Measurements from ENCODE around the gene MED8. TPM values are rescaled to one million over a fixed set of nuclear protein-coding genes. Genes with fewer than 3 reads are reported as not detected.

The MED8 gene
- total and polyA plus RNA-seq, 2 of the 4 experiments (the other 2 are of a cell fraction): 61.1 to 120 TPM

- Histone ChIP-seq H2AFZ (replicated peaks; ENCODE audit: low read length, poor library complexity) (no peak overlapping the region), H3K27ac (ENCODE audit: insufficient read depth, low read length) (no peak overlapping the region), H2AK9ac (replicated peaks; ENCODE audit: low read depth, low read length, poor library complexity) (no peak overlapping the region), H4K8ac (ENCODE audit: low read depth in 2 of 2, low read length in 2 of 2) (no peak overlapping the region), H2BK15ac (ENCODE audit: low read depth, low read length) (no peak overlapping the region), H3K4ac (ENCODE audit: low read depth, low read length) (no peak overlapping the region), H2BK20ac (ENCODE audit: low read depth, low read length) (no peak overlapping the region), H4K20me1 (ENCODE audit: insufficient read depth, low read length) (no peaks in the 10 kb centered on the region), H4K5ac (ENCODE audit: low read depth, low read length) (no peak overlapping the region), H2AK5ac (ENCODE audit: low read depth, low read length) (no peak overlapping the region), H3K9me1 (ENCODE audit: insufficient read depth, low read length) (peaks cover 7% of the 10 kb centered on the region), H3K36me3 (ENCODE audit: control insufficient read depth, insufficient read depth, low read length) (peaks cover 71% of the 10 kb centered on the region), H3K23ac (ENCODE audit: low read depth, low read length) (no peak overlapping the region), H3K4me3 (ENCODE audit: insufficient read depth, low read depth, low read length) (no peak overlapping the region), H2BK5ac (ENCODE audit: low read depth, low read length, poor library complexity, severe bottlenecking) (no peak overlapping the region), H3K18ac (ENCODE audit: low read depth, low read length) (no peak overlapping the region), H3K4me1 (ENCODE audit: control insufficient read depth, insufficient read depth, low read length) (peaks cover 2% of the 10 kb centered on the region; the same call in 1 of the 2 replicates), H3K56ac (ENCODE audit: extremely low read depth, insufficient read depth, low read length) (no peak overlapping the region), H3K27me3 (ENCODE audit: control insufficient read depth, insufficient read depth, low read length) (no peaks in the 10 kb centered on the region), H4K91ac (ENCODE audit: insufficient read depth, low read depth, low read length) (no peak overlapping the region), H3K9ac (ENCODE audit: low read depth, low read length) (no peak overlapping the region), H3K4me2 (ENCODE audit: low read depth, low read length) (no peak overlapping the region), H3K14ac (replicated peaks; ENCODE audit: low read depth, low read length) (no peak overlapping the region), H3K9me3 (ENCODE audit: control insufficient read depth, insufficient read depth, low read length) (no peaks in the 10 kb centered on the region), H3K79me1 (ENCODE audit: low read depth in 1 of 2, low read length in 2 of 2) (no peaks in the 10 kb centered on the region), H2BK120ac (ENCODE audit: low read depth, low read length) (no peak overlapping the region)
- in situ Hi-C loops (cut with MboI; ENCODE audit: low sequenced_read_pairs): no loop called here
- BruUV-seq (replicated peaks): no TSS peak
- ATAC-seq (ENCODE audit: low read depth): peak; percentile 37
- ChIA-PET POLR2A (ENCODE audit: unreplicated experiment) (no interaction called here), CTCF (interaction anchor here (0.6 kb wide), 1 partner anchor 60 kb away, joined by 4 read pairs; no protein-coding TSS in a partner anchor)
- TF ChIP-seq CHD1 (IDR thresholded peaks at IDR 0.05; ENCODE audit: low read depth, low read length): no peak
- no peak for TF ChIP-seq RFX5 (IDR thresholded peaks at IDR 0.05; ENCODE audit: low read depth, low read length)
- TF ChIP-seq CTCF (conservative IDR thresholded peaks at IDR 0.05; ENCODE audit: low read depth, low read length): no peak
- TF ChIP-seq POLR2A (IDR thresholded peaks at IDR 0.05; ENCODE audit: low read depth, low read length): no peak
- no peak for TF ChIP-seq MXI1 (IDR thresholded peaks at IDR 0.05; ENCODE audit: borderline replicate concordance, low read depth, low read length)
- TF ChIP-seq USF2 (IDR thresholded peaks at IDR 0.05; ENCODE audit: low read depth, low read length): no peak
- TF ChIP-seq FOS (IDR thresholded peaks at IDR 0.05; ENCODE audit: low read depth, low read length): no peak
- TF ChIP-seq RAD21 (IDR thresholded peaks at IDR 0.05; ENCODE audit: low read length): no peak
- TF ChIP-seq RCOR1 (IDR thresholded peaks at IDR 0.05; ENCODE audit: insufficient replicate concordance, low read length): no peak
- TF ChIP-seq SMC3 (IDR thresholded peaks at IDR 0.05; ENCODE audit: low read depth, low read length): no peak
- no peak for TF ChIP-seq NFE2L2 (IDR thresholded peaks at IDR 0.05; ENCODE audit: low read depth, low read length)
- no peak for TF ChIP-seq MAFK (IDR thresholded peaks at IDR 0.05; ENCODE audit: low read depth, low read length)
- no peak for TF ChIP-seq BHLHE40 (IDR thresholded peaks at IDR 0.05; ENCODE audit: low read depth, low read length)
- no peak for TF ChIP-seq CEBPB (IDR thresholded peaks at IDR 0.05; ENCODE audit: low read depth, low read length)
- no peak for TF ChIP-seq MAZ (IDR thresholded peaks at IDR 0.05; ENCODE audit: borderline replicate concordance, low read depth, low read length)
- TF ChIP-seq ELK1 (IDR thresholded peaks at IDR 0.05; ENCODE audit: borderline replicate concordance, low read depth, low read length): no peak
- dilution Hi-C loops (cut with HindIII; ENCODE audit: low sequenced_read_pairs, unreplicated experiment): no loop called here
- DNase-seq: no peak
- intact Hi-C loops (cut with micrococcal nuclease): no loop called here
- WGBS, 2 experiments (ENCODE audit: extremely low coverage in 2 of 2, insufficient read length in 1 of 2): 90% methylated on average over 2 of the region's 3 CpGs; no CpG with 5 or more reads in 1 of the 2 experiments
Observed at GRCh38 chr1:43436371-43436770, 46.8 kb upstream of the MED8 start.

All from IMR-90 (cell line).